ENCODE results near the gene CLEC2A. TPM values are rescaled to one million over a fixed set of nuclear protein-coding genes. Genes with fewer than 3 reads are reported as not detected.

CLEC2A gene
- total RNA-seq, 5 donors from 2014 or later (not counting 1 experiment from before 2014, with no cell fraction given) = not detected

DNA sequence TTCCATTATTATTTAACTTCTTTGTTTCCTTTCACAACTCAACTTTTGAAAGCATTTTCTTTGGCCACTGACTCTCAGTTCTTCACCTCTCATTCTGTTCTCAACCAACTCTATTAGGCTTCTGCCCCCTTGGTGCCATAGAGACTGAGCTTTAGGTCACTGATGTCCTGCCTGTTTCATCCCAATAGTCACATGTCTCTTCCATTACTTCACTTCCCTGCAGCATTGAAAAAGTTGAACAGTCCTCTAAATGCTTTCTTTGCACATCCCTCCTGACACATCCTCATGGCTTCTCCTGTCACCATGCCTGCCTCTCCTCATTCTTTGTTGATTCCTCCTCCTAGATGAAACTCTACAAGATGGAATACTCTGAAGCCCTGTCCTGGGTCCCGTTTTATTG is 41.8 kb upstream of the CLEC2A start:
- no peaks in the 10 kb centered on the region for H3K4me1 Mint-ChIP-seq
- no peaks in the 10 kb centered on the region for H3K4me1 ChIP-seq (ENCODE audit: control insufficient read depth in 1 of 2, extremely low read depth in 1 of 2, insufficient read depth in 2 of 2, low read length in 2 of 2)
- ATAC-seq (replicated peaks in 1 of 4) = no peak
- ChIA-PET CTCF (no interaction called here), POLR2A (no interaction called here)
- peaks cover 6 to 15% of the 10 kb centered on the region in 2 donors for H3K27me3 Mint-ChIP-seq
- DNase-seq = no peak
- no peaks in the 10 kb centered on the region for H3K36me3 ChIP-seq (ENCODE audit: control insufficient read depth in 2 of 2, extremely low read depth in 1 of 2, insufficient read depth in 1 of 2, low read length in 1 of 2)
- no peaks in the 10 kb centered on the region for H3K27me3 ChIP-seq (replicated peaks in 1 of 2; ENCODE audit: control insufficient read depth in 2 of 2, extremely low read depth in 1 of 2, insufficient read depth in 2 of 2, low read length in 1 of 2)
- H3K4me3 Mint-ChIP-seq = no peak overlapping the region
- no CpG with 5 or more reads among the region's 1 CpG for WGBS (ENCODE audit: insufficient coverage)
- peaks cover 3% of the 10 kb centered on the region for H3K36me3 Mint-ChIP-seq
- H3K4me3 ChIP-seq (ENCODE audit: control insufficient read depth in 1 of 2, extremely low read depth in 1 of 2, low read length in 1 of 2) = no peak overlapping the region
- no peak overlapping the region for H3K27ac ChIP-seq (ENCODE audit: low read length)
- no peak overlapping the region for H3K27ac Mint-ChIP-seq
- no peaks in the 10 kb centered on the region for H3K9me3 ChIP-seq
- H3K9me3 Mint-ChIP-seq = peaks cover 6 to 12% (median 7%) of the 10 kb centered on the region in 3 donors

DNA sequence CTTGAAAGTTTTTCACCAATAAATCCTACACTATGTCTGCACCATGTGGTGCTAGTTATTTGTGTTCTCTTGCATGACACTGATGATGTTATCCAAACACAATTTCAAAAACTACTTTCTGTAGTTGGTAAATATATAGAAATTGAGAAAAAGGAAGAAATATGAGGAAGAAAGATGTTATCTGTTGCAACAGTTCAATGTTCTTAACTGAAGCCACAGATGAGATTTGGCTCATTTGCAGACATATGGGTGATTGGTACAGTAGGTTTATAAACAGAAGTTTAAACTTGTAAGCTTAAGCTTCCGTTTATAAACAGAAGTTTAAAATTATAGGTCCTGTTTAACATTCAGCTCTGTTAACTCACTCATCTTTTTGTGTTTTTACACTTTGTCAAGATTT is 39.0 kb upstream of the CLEC2A start, which contains the start of gene CLEC12A:
TSS of gene CLEC12A (plus strand) at position 229 of the 400 bp plus-strand sequence. CDS start 188 bp downstream, outside the sequence.
- no peak for DNase-seq
- Mint-ChIP-seq H3K9me3 (peaks cover 0 to 9% (median 4%) of the 10 kb centered on the region in 3 donors), H3K4me3 (no peak within 1 kb of the TSS), H3K27me3 (peaks cover 6 to 9% of the 10 kb centered on the region in 2 donors), H3K4me1 (no peaks in the 10 kb centered on the region), H3K27ac (no peak within 1 kb of the TSS), H3K36me3 (peaks cover 3% of the 10 kb centered on the region)
- no CpG with 5 or more reads among the region's 1 CpG for WGBS (ENCODE audit: insufficient coverage)
- no peaks in the 10 kb centered on the region for H3K4me1 ChIP-seq (ENCODE audit: control insufficient read depth in 1 of 2, extremely low read depth in 1 of 2, insufficient read depth in 2 of 2, low read length in 2 of 2)
- CTCF ChIA-PET = interaction anchor here in 1 of 2 donors (1.0 to 1.1 kb wide), 2 partner anchors 31 to 67 kb away, joined by 3 read pairs; no protein-coding TSS in a partner anchor
- H3K27me3 ChIP-seq (replicated peaks in 1 of 2; ENCODE audit: control insufficient read depth in 2 of 2, extremely low read depth in 1 of 2, insufficient read depth in 2 of 2, low read length in 1 of 2) = no peaks in the 10 kb centered on the region
- H3K36me3 ChIP-seq (ENCODE audit: control insufficient read depth in 2 of 2, extremely low read depth in 1 of 2, insufficient read depth in 1 of 2, low read length in 1 of 2) = no peaks in the 10 kb centered on the region
- no peak within 1 kb of the TSS for H3K4me3 ChIP-seq (ENCODE audit: control insufficient read depth in 1 of 2, extremely low read depth in 1 of 2, low read length in 1 of 2)
- H3K27ac ChIP-seq (ENCODE audit: low read length) = no peak within 1 kb of the TSS
- POLR2A ChIA-PET = no interaction called here
- no peak for ATAC-seq (replicated peaks in 1 of 4)
- H3K9me3 ChIP-seq = no peaks in the 10 kb centered on the region

DNA sequence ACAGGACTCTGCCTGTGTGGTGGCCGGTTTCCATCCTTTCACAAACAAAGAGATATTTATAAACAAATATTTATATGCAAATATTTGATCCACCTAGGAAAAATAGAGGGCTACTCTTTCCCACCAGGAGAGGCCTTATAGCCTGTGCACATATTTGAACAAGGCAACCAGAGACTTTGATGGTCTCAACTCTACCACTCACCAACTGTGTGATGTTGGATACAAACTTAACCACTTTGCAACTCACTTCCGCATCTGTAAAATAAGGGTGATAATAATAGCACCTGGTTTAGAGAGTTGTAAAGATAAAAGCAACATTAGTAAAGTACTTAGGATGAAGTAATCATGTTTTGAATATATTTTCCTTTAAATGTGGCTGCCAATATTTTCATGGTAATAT is 37.5 kb upstream of the CLEC2A start:
- peaks cover 3% of the 10 kb centered on the region for H3K36me3 Mint-ChIP-seq
- ChIA-PET POLR2A (interaction anchor here in 1 of 2 donors (0.6 kb wide), 1 partner anchor 107 kb away, joined by 3 read pairs; no protein-coding TSS in a partner anchor), CTCF (no interaction called here)
- no peak overlapping the region for H3K4me3 Mint-ChIP-seq
- no peaks in the 10 kb centered on the region for H3K4me1 ChIP-seq (ENCODE audit: control insufficient read depth in 1 of 2, extremely low read depth in 1 of 2, insufficient read depth in 2 of 2, low read length in 2 of 2)
- no peak overlapping the region for H3K27ac ChIP-seq (ENCODE audit: low read length)
- no peak overlapping the region for H3K27ac Mint-ChIP-seq
- H3K36me3 ChIP-seq (ENCODE audit: control insufficient read depth in 2 of 2, extremely low read depth in 1 of 2, insufficient read depth in 1 of 2, low read length in 1 of 2) = no peaks in the 10 kb centered on the region
- peaks cover 2 to 6% of the 10 kb centered on the region in 2 donors for H3K27me3 Mint-ChIP-seq
- peaks cover 0 to 3% (median 0%) of the 10 kb centered on the region in 3 donors for H3K9me3 Mint-ChIP-seq
- no CpG with 5 or more reads among the region's 2 CpGs for WGBS (ENCODE audit: insufficient coverage)
- H3K4me3 ChIP-seq (ENCODE audit: control insufficient read depth in 1 of 2, extremely low read depth in 1 of 2, low read length in 1 of 2) = no peak overlapping the region
- no peaks in the 10 kb centered on the region for H3K9me3 ChIP-seq
- DNase-seq (no peak), ATAC-seq (replicated peaks in 1 of 4) (no peak)
- H3K4me1 Mint-ChIP-seq = no peaks in the 10 kb centered on the region
- no peaks in the 10 kb centered on the region for H3K27me3 ChIP-seq (replicated peaks in 1 of 2; ENCODE audit: control insufficient read depth in 2 of 2, extremely low read depth in 1 of 2, insufficient read depth in 2 of 2, low read length in 1 of 2)

DNA sequence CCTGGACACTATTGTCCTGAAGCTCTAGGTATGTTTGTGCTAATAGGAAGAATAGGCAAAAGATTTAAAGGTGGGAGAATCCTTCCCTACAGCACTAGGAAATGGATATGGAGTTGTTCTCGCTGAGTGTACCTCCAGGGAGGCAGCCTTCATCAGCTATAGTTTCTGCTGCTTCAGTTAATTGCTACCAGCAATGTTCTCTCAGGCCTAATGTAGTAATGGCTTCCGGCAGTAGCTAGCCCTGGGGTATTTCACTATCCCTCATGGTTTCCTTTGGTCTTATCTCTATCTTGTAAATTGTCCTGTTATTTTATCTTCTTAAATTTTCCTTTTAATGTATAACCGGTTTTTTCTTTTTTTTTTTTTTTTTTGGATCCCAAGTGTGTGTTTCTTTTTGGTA is 29.7 kb upstream of the CLEC2A start:
- WGBS (ENCODE audit: insufficient coverage) = no CpG with 5 or more reads among the region's 3 CpGs

DNA sequence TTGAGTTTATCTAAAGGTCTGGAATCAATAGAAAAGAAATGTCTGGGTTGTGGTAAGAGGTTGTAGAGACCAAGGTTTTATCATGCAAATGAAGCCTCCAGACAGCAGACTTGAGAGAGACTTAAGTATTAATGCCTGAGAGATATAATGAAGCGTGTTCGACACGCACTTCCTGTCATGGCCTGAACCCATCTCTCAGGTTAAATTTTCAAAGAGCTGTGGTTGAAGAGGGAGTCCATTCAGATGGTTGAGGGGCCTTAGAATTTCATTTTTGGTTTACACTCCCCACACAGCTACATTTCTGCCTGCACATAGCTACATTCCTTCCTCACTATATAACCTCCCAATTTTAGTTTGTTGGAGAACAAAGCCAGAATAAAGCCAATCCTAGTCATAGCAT is 28.9 kb upstream of the CLEC2A start:
- ChIA-PET POLR2A (no interaction called here), CTCF (interaction anchor here in 1 of 2 donors (0.8 kb wide), 1 partner anchor 38 kb away, joined by 3 read pairs; the partner anchor contains the start of gene CLEC1B)
- Mint-ChIP-seq H3K4me3 (no peak overlapping the region), H3K36me3 (no peaks in the 10 kb centered on the region), H3K4me1 (peaks cover 30 to 39% (median 31%) of the 10 kb centered on the region in 3 donors), H3K27ac (no peak overlapping the region), H3K27me3 (no peaks in the 10 kb centered on the region), H3K9me3 (no peaks in the 10 kb centered on the region)
- no peak overlapping the region for H3K27ac ChIP-seq (ENCODE audit: low read length)
- ATAC-seq (replicated peaks in 1 of 4) (no peak), DNase-seq (no peak)
- no peaks in the 10 kb centered on the region for H3K9me3 ChIP-seq
- no peak overlapping the region for H3K4me3 ChIP-seq (ENCODE audit: control insufficient read depth in 1 of 2, extremely low read depth in 1 of 2, low read length in 1 of 2)
- peaks cover 18 to 27% of the 10 kb centered on the region in 2 experiments for H3K4me1 ChIP-seq (ENCODE audit: control insufficient read depth in 1 of 2, extremely low read depth in 1 of 2, insufficient read depth in 2 of 2, low read length in 2 of 2)
- WGBS (ENCODE audit: insufficient coverage) = no CpG with 5 or more reads among the region's 3 CpGs
- no peaks in the 10 kb centered on the region for H3K36me3 ChIP-seq (ENCODE audit: control insufficient read depth in 2 of 2, extremely low read depth in 1 of 2, insufficient read depth in 1 of 2, low read length in 1 of 2)
- no peaks in the 10 kb centered on the region for H3K27me3 ChIP-seq (replicated peaks in 1 of 2; ENCODE audit: control insufficient read depth in 2 of 2, extremely low read depth in 1 of 2, insufficient read depth in 2 of 2, low read length in 1 of 2)

More for the DNA sequence above, 29.7 kb upstream of the CLEC2A start:
- H3K36me3 ChIP-seq (ENCODE audit: control insufficient read depth in 2 of 2, extremely low read depth in 1 of 2, insufficient read depth in 1 of 2, low read length in 1 of 2) = no peaks in the 10 kb centered on the region
- ChIA-PET POLR2A (interaction anchor here in 1 of 2 donors (0.6 kb wide), 1 partner anchor 680 kb away, joined by 6 read pairs; no protein-coding TSS in a partner anchor), CTCF (no interaction called here)
- peaks cover 0 to 2% (median 0%) of the 10 kb centered on the region in 3 donors for H3K9me3 Mint-ChIP-seq
- H3K27ac ChIP-seq (ENCODE audit: low read length) = no peak overlapping the region
- H3K4me1 Mint-ChIP-seq = peaks cover 24 to 34% (median 27%) of the 10 kb centered on the region in 3 donors
- peaks cover 18 to 21% of the 10 kb centered on the region in 2 experiments for H3K4me1 ChIP-seq (ENCODE audit: control insufficient read depth in 1 of 2, extremely low read depth in 1 of 2, insufficient read depth in 2 of 2, low read length in 2 of 2)
- no peaks in the 10 kb centered on the region for H3K27me3 Mint-ChIP-seq
- H3K4me3 Mint-ChIP-seq = no peak overlapping the region
- no peaks in the 10 kb centered on the region for H3K27me3 ChIP-seq (replicated peaks in 1 of 2; ENCODE audit: control insufficient read depth in 2 of 2, extremely low read depth in 1 of 2, insufficient read depth in 2 of 2, low read length in 1 of 2)
- no peaks in the 10 kb centered on the region for H3K9me3 ChIP-seq
- H3K4me3 ChIP-seq (ENCODE audit: control insufficient read depth in 1 of 2, extremely low read depth in 1 of 2, low read length in 1 of 2) = no peak overlapping the region
- DNase-seq (no peak), ATAC-seq (replicated peaks in 1 of 4) (no peak)
- H3K36me3 Mint-ChIP-seq = no peaks in the 10 kb centered on the region
- H3K27ac Mint-ChIP-seq = no peak overlapping the region

DNA sequence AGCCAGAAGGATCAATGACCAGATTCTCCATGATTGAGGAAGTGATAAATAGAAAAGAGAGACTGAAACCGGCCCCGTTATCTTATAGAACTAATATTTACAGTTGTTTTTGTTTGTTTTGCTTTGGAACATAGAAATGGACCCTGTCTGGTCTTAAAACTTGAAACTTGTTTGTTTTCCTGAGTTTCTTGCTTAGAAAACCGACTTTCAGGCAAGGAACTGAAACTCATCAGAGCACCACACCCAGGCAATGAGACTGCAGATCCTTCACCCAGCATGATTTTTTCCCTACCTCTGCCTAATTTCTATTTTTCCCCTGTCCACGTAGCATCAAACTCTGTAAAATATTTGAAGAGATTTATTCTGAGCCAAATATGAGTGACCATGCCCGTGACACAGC is 28.4 kb upstream of the CLEC2A start:
- no peaks in the 10 kb centered on the region for H3K36me3 ChIP-seq (ENCODE audit: control insufficient read depth in 2 of 2, extremely low read depth in 1 of 2, insufficient read depth in 1 of 2, low read length in 1 of 2)
- H3K27ac ChIP-seq (ENCODE audit: low read length) = no peak overlapping the region
- ATAC-seq (replicated peaks in 1 of 4) (no peak), DNase-seq (no peak)
- Mint-ChIP-seq H3K27me3 (no peaks in the 10 kb centered on the region), H3K36me3 (no peaks in the 10 kb centered on the region), H3K9me3 (no peaks in the 10 kb centered on the region), H3K4me1 (peaks cover 33 to 44% (median 35%) of the 10 kb centered on the region in 3 donors), H3K27ac (no peak overlapping the region), H3K4me3 (no peak overlapping the region)
- H3K4me3 ChIP-seq (ENCODE audit: control insufficient read depth in 1 of 2, extremely low read depth in 1 of 2, low read length in 1 of 2) = no peak overlapping the region
- ChIA-PET POLR2A (no interaction called here), CTCF (interaction anchor here in 1 of 2 donors (0.8 kb wide), 1 partner anchor 38 kb away, joined by 3 read pairs; the partner anchor contains the start of gene CLEC1B)
- H3K9me3 ChIP-seq = no peaks in the 10 kb centered on the region
- H3K4me1 ChIP-seq (ENCODE audit: control insufficient read depth in 1 of 2, extremely low read depth in 1 of 2, insufficient read depth in 2 of 2, low read length in 2 of 2) = peaks cover 18 to 30% of the 10 kb centered on the region in 2 experiments
- H3K27me3 ChIP-seq (replicated peaks in 1 of 2; ENCODE audit: control insufficient read depth in 2 of 2, extremely low read depth in 1 of 2, insufficient read depth in 2 of 2, low read length in 1 of 2) = no peaks in the 10 kb centered on the region
- WGBS (ENCODE audit: insufficient coverage) = no CpG with 5 or more reads among the region's 5 CpGs
